IMR-90 (cell line): ENCODE data around the gene LRP5. TPM values are rescaled to one million over a fixed set of nuclear protein-coding genes. Genes with fewer than 3 reads are reported as not detected.

Experiments
- ATAC-seq: fragments of 200-7000 bp; cut with Tn5 transposase; 2 replicates; pipeline ENCODE4 v1.9.1; 2020; ENCODE audit warnings: low read depth, mild to moderate bottlenecking, moderate library complexity
- BruUV-seq: library from RNA; stranded (reverse); fragments of 400-500 nt; replicated peaks from 2 replicates; lab custom pipeline; 2021; lab: Mats Ljungman, UMichigan
- CTCF ChIA-PET: fragments of 300-600 bp; formaldehyde crosslinking; extraction: SDS; loops from one replicate; lab custom pipeline; 2021; ENCODE audit warnings: antibody characterized with exemption; lab: Yijun Ruan, JAX
- POLR2A ChIA-PET: fragments of 300-600 bp; sonication (Branson Sonifier 250); formaldehyde crosslinking; loops from one replicate; lab custom pipeline; 2022; ENCODE audit warnings: antibody characterized with exemption; ENCODE audit not compliant: unreplicated experiment; lab: Charles Lee
- DNase-seq: peaks from one replicate; pipeline ENCODE4 v3.0.0; 2013
- H2AFZ ChIP-seq: replicated peaks from 2 replicates; pipeline ENCODE3; 2013; ENCODE audit warnings: low read length, mild to moderate bottlenecking; ENCODE audit not compliant: poor library complexity
- H2AK5ac ChIP-seq: 2 replicates; pipeline ENCODE4 v1.6.1; 2013; ENCODE audit warnings: low read depth, low read length, inconsistent platforms
- H2AK9ac ChIP-seq: replicated peaks from 2 replicates; pipeline ENCODE3; 2013; ENCODE audit warnings: mild to moderate bottlenecking, low read depth, low read length, moderate library complexity; ENCODE audit not compliant: poor library complexity
- H2BK120ac ChIP-seq: 2 replicates; pipeline ENCODE4 v1.6.1; 2013; ENCODE audit warnings: low read depth, low read length, inconsistent platforms
- H2BK15ac ChIP-seq: 3 replicates; pipeline ENCODE4 v1.6.1; 2013; ENCODE audit warnings: low read depth, low read length, inconsistent platforms
- H2BK20ac ChIP-seq: 2 replicates; pipeline ENCODE4 v1.6.1; 2013; ENCODE audit warnings: low read depth, mild to moderate bottlenecking, inconsistent platforms, low read length, moderate library complexity
- H2BK5ac ChIP-seq: 2 replicates; pipeline ENCODE4 v1.6.1; 2013; ENCODE audit warnings: mild to moderate bottlenecking, low read depth, low read length, inconsistent platforms; ENCODE audit not compliant: poor library complexity, severe bottlenecking
- H3K14ac ChIP-seq: replicated peaks from 2 replicates; pipeline ENCODE4 v1.6.1; 2013; ENCODE audit warnings: low read depth, low read length, inconsistent platforms
- H3K18ac ChIP-seq: 2 replicates; pipeline ENCODE4 v1.6.1; 2013; ENCODE audit warnings: low read depth, low read length, control low read depth
- H3K23ac ChIP-seq: 2 replicates; pipeline ENCODE4 v1.6.1; 2013; ENCODE audit warnings: low read depth, low read length, inconsistent platforms
- H3K27ac ChIP-seq: 2 replicates; pipeline ENCODE4 v1.5.1; 2013; ENCODE audit warnings: mild to moderate bottlenecking, control low read depth, low read length; ENCODE audit not compliant: insufficient read depth
- H3K27me3 ChIP-seq: 2 replicates; pipeline ENCODE4 v1.6.1; 2013; ENCODE audit warnings: low read length; ENCODE audit not compliant: control insufficient read depth, insufficient read depth
- H3K36me3 ChIP-seq: 2 replicates; pipeline ENCODE4 v1.6.1; 2013; ENCODE audit warnings: low read length, mixed read lengths; ENCODE audit not compliant: control insufficient read depth, insufficient read depth
- H3K4ac ChIP-seq: 2 replicates; pipeline ENCODE4 v1.6.1; 2013; ENCODE audit warnings: low read depth, low read length, inconsistent platforms
- H3K4me1 ChIP-seq: 2 replicates; pipeline ENCODE4 v1.6.1; 2013; ENCODE audit warnings: low read length, mixed read lengths; ENCODE audit not compliant: control insufficient read depth, insufficient read depth
- H3K4me2 ChIP-seq: 2 replicates; pipeline ENCODE4 v1.6.1; 2013; ENCODE audit warnings: low read depth, mild to moderate bottlenecking, control low read depth, low read length, moderate library complexity
- H3K4me3 ChIP-seq: 2 replicates; pipeline ENCODE4 v1.5.1; 2013; ENCODE audit warnings: low read depth, mild to moderate bottlenecking, control low read depth, low read length, moderate library complexity; ENCODE audit not compliant: insufficient read depth
- H3K56ac ChIP-seq: 2 replicates; pipeline ENCODE4 v1.6.1; 2013; ENCODE audit warnings: low read length, inconsistent platforms; ENCODE audit not compliant: insufficient read depth; ENCODE audit errors: extremely low read depth
- H3K79me1 ChIP-seq, 2 experiments: 2 replicates each; pipeline ENCODE4 v1.6.1; 2013; ENCODE audit warnings: low read length in 2 of 2, inconsistent platforms in 1 of 2, low read depth in 1 of 2
- H3K9ac ChIP-seq: 2 replicates; pipeline ENCODE4 v1.6.1; 2013; ENCODE audit warnings: low read depth, low read length, control low read depth
- H3K9me1 ChIP-seq: 2 replicates; pipeline ENCODE4 v1.6.1; 2013; ENCODE audit warnings: low read length, inconsistent platforms; ENCODE audit not compliant: insufficient read depth
- H3K9me3 ChIP-seq: 2 replicates; pipeline ENCODE4 v1.6.1; 2013; ENCODE audit warnings: low read length; ENCODE audit not compliant: control insufficient read depth, insufficient read depth
- H4K20me1 ChIP-seq: 2 replicates; pipeline ENCODE4 v1.6.1; 2013; ENCODE audit warnings: low read length, inconsistent platforms; ENCODE audit not compliant: insufficient read depth
- H4K5ac ChIP-seq: 2 replicates; pipeline ENCODE4 v1.6.1; 2013; ENCODE audit warnings: mild to moderate bottlenecking, low read depth, low read length, control low read depth
- H4K8ac ChIP-seq, 2 experiments: 2 replicates each; pipeline ENCODE4 v1.6.1; 2013; ENCODE audit warnings: low read depth in 2 of 2, low read length in 2 of 2, control low read depth in 1 of 2, inconsistent platforms in 1 of 2
- H4K91ac ChIP-seq: 2 replicates; pipeline ENCODE4 v1.6.1; 2013; ENCODE audit warnings: low read depth, low read length, inconsistent platforms; ENCODE audit not compliant: insufficient read depth
- BHLHE40 ChIP-seq: fragments of 150-350 bp; IDR thresholded peaks from 2 replicates; pipeline ENCODE4 v1.6.1; 2016; ENCODE audit warnings: mild to moderate bottlenecking, low read depth, low read length
- CEBPB ChIP-seq: IDR thresholded peaks from 2 replicates; pipeline ENCODE4 v1.6.1; 2012; ENCODE audit warnings: low read depth, low read length, improper control_type of control experiment
- CHD1 ChIP-seq: IDR thresholded peaks from 2 replicates; pipeline ENCODE4 v1.6.1; 2012; ENCODE audit warnings: low read depth, low read length, improper control_type of control experiment
- FOS ChIP-seq: fragments of 150-350 bp; IDR thresholded peaks from 2 replicates; pipeline ENCODE4 v1.6.1; 2016; ENCODE audit warnings: low read depth, low read length
- MAFK ChIP-seq: IDR thresholded peaks from 2 replicates; pipeline ENCODE4 v1.6.1; 2012; ENCODE audit warnings: low read depth, low read length, improper control_type of control experiment
- MAZ ChIP-seq: IDR thresholded peaks from 2 replicates; pipeline ENCODE4 v1.6.1; 2012; ENCODE audit warnings: low read depth, mild to moderate bottlenecking, low read length, improper control_type of control experiment, moderate library complexity, borderline replicate concordance
- MXI1 ChIP-seq: IDR thresholded peaks from 2 replicates; pipeline ENCODE4 v1.6.1; 2012; ENCODE audit warnings: low read depth, mild to moderate bottlenecking, low read length, moderate library complexity, borderline replicate concordance
- NFE2L2 ChIP-seq: fragments of 150-350 bp; IDR thresholded peaks from 2 replicates; pipeline ENCODE4 v1.6.1; 2016; ENCODE audit warnings: low read depth, mild to moderate bottlenecking, low read length
- POLR2A ChIP-seq: IDR thresholded peaks from 2 replicates; pipeline ENCODE4 v1.6.1; 2012; ENCODE audit warnings: mild to moderate bottlenecking, low read depth, low read length
- RAD21 ChIP-seq: IDR thresholded peaks from 2 replicates; pipeline ENCODE4 v1.6.1; 2012; ENCODE audit warnings: low read length, improper control_type of control experiment
- RCOR1 ChIP-seq: IDR thresholded peaks from 2 replicates; pipeline ENCODE4 v1.6.1; 2012; ENCODE audit warnings: mild to moderate bottlenecking, low read length, improper control_type of control experiment; ENCODE audit not compliant: insufficient replicate concordance
- RFX5 ChIP-seq: IDR thresholded peaks from 2 replicates; pipeline ENCODE4 v1.8.0; 2012; ENCODE audit warnings: low read depth, mild to moderate bottlenecking, low read length, moderate library complexity
- SMC3 ChIP-seq: fragments of 150-350 bp; IDR thresholded peaks from 2 replicates; pipeline ENCODE4 v1.6.1; 2016; ENCODE audit warnings: low read depth, mild to moderate bottlenecking, antibody characterized with exemption, low read length, moderate library complexity
- WGBS, 2 experiments: methylation state at CpG; one replicate each; pipeline versions ENCODE4 v1.1.5 to v1.1.7; 2013; ENCODE audit warnings: missing lambda C conversion rate in 2 of 2; ENCODE audit not compliant: insufficient read length in 1 of 2; ENCODE audit errors: extremely low coverage in 2 of 2; 5-methylcytosine and 5-hydroxymethylcytosine counted together
- dilution Hi-C: fragments of 300-500 bp; cut with HindIII; formaldehyde crosslinking; loops from one replicate; pipeline ENCODE4 v1.14.3; 2018; ENCODE audit warnings: low sequenced_read_pairs; ENCODE audit not compliant: unreplicated experiment
- in situ Hi-C: fragments of 300-500 bp; cut with MboI; formaldehyde crosslinking; loops from 3 replicates; pipeline ENCODE4 v1.14.3; 2019; ENCODE audit warnings: low sequenced_read_pairs, inconsistent platforms, mixed read lengths
- intact Hi-C: fragments of 100-400 bp; cut with micrococcal nuclease; formaldehyde crosslinking; loops from 2 replicates; pipeline ENCODE4 v1.10.0; 2022
- polyA plus RNA-seq, 3 experiments: library from polyadenylated mRNA; depleted of rRNA; stranded (reverse); fragments of >200 nt; gene quantifications; 2 replicates each; pipeline ENCODE4 v1.2.3, GENCODE V29; 2012; ENCODE audit warnings: low replicate concordance in 1 of 3
- total RNA-seq: library from RNA; depleted of rRNA; stranded (reverse); fragments of >200 nt; gene quantifications from 2 replicates; pipeline ENCODE4 v1.2.3, GENCODE V29; 2012
- TF ChIP-seq, protein P1 (sequence below): fragments of 150-350 bp; IDR thresholded peaks from 2 replicates; pipeline ENCODE4 v1.6.1; 2017; ENCODE audit warnings: mild to moderate bottlenecking, antibody characterized with exemption, low read length, low read depth
- TF ChIP-seq, protein P2 (sequence below): fragments of 150-350 bp; IDR thresholded peaks from 2 replicates; pipeline ENCODE4 v1.6.1; 2016; ENCODE audit warnings: low read depth, mild to moderate bottlenecking, low read length, moderate library complexity, borderline replicate concordance
- TF ChIP-seq, protein P3 (sequence below): conservative IDR thresholded peaks from 2 replicates; pipeline ENCODE4 v1.5.1; 2012; ENCODE audit warnings: mild to moderate bottlenecking, low read depth, low read length, improper control_type of control experiment

LRP5 gene
- total and polyA plus RNA-seq, 2 of the 4 experiments (the other 2 are of a cell fraction) = 10.4 to 15.0 TPM

DNA sequence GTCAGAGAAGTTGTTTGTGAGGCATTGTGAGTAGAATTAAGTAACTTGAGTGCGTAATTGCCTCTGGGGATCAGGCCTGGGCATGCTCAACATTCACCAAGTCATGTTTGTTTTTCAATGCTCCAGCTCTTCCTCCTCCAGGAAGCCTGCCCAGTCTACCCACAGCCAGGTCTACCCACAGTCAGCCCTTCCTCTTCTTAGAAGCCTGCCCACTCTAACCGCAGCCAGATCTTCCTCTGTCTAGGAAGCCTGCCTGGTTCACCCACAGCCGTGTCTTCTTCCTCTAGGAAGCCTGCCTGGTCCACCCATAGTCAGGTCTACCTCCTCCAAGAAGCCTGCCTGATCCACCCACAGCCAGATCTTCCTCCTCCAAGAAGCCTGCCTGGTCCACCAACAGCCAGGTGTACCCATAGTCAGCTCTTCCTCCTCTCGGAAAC is 25.0 kb downstream of the LRP5 start:
- 0 out of 2 replicates have a peak overlapping the region, but pooled peaks have one; percentile 12 for H3K23ac ChIP-seq
- H3K79me1 ChIP-seq = peaks cover 19 to 53% of the 10 kb centered on the region in 2 experiments
- in situ Hi-C loops (no loop called here), dilution Hi-C loops (no loop called here), intact Hi-C loops (loop anchor here (5.0 kb wide), 1 partner anchor 45 kb away; no protein-coding TSS in a partner anchor)
- no peak overlapping the region for H4K5ac ChIP-seq
- H3K27ac ChIP-seq = no peak overlapping the region
- no peaks in the 10 kb centered on the region for H3K27me3 ChIP-seq
- no peaks in the 10 kb centered on the region for H3K9me3 ChIP-seq
- H3K4me3 ChIP-seq = no peak overlapping the region
- H3K4ac ChIP-seq = peak overlapping the region; percentile 10; the same call in 1 of the 2 replicates
- peaks cover 21% of the 10 kb centered on the region; the same call in 1 of the 2 replicates for H3K4me1 ChIP-seq
- H3K56ac ChIP-seq = no peak overlapping the region
- peaks cover 42% of the 10 kb centered on the region for H4K20me1 ChIP-seq
- WGBS, 2 experiments = 100% methylated on average over 2 of the region's 4 CpGs; no CpG with 5 or more reads in 1 of the 2 experiments
- H3K14ac ChIP-seq = 0 out of 2 replicates have a peak overlapping the region, but pooled peaks have one; percentile 64
- H4K8ac ChIP-seq = no peak overlapping the region
- no peak overlapping the region for H3K9ac ChIP-seq
- CTCF ChIA-PET = no interaction called here
- no peak overlapping the region for H2BK20ac ChIP-seq
- POLR2A ChIA-PET = no interaction called here
- TF ChIP-seq RAD21 (no peak), RFX5 (no peak), NFE2L2 (no peak), MAZ (no peak), MAFK (no peak), POLR2A (no peak), CEBPB (no peak), SMC3 (no peak), MXI1 (no peak), CHD1 (no peak), FOS (no peak), BHLHE40 (no peak), RCOR1 (no peak)
- TF ChIP-seq, protein P1, sequence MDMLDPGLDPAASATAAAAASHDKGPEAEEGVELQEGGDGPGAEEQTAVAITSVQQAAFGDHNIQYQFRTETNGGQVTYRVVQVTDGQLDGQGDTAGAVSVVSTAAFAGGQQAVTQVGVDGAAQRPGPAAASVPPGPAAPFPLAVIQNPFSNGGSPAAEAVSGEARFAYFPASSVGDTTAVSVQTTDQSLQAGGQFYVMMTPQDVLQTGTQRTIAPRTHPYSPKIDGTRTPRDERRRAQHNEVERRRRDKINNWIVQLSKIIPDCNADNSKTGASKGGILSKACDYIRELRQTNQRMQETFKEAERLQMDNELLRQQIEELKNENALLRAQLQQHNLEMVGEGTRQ = no peak
- TF ChIP-seq, protein P2, sequence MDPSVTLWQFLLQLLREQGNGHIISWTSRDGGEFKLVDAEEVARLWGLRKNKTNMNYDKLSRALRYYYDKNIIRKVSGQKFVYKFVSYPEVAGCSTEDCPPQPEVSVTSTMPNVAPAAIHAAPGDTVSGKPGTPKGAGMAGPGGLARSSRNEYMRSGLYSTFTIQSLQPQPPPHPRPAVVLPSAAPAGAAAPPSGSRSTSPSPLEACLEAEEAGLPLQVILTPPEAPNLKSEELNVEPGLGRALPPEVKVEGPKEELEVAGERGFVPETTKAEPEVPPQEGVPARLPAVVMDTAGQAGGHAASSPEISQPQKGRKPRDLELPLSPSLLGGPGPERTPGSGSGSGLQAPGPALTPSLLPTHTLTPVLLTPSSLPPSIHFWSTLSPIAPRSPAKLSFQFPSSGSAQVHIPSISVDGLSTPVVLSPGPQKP = no peak
- TF ChIP-seq, protein P3, sequence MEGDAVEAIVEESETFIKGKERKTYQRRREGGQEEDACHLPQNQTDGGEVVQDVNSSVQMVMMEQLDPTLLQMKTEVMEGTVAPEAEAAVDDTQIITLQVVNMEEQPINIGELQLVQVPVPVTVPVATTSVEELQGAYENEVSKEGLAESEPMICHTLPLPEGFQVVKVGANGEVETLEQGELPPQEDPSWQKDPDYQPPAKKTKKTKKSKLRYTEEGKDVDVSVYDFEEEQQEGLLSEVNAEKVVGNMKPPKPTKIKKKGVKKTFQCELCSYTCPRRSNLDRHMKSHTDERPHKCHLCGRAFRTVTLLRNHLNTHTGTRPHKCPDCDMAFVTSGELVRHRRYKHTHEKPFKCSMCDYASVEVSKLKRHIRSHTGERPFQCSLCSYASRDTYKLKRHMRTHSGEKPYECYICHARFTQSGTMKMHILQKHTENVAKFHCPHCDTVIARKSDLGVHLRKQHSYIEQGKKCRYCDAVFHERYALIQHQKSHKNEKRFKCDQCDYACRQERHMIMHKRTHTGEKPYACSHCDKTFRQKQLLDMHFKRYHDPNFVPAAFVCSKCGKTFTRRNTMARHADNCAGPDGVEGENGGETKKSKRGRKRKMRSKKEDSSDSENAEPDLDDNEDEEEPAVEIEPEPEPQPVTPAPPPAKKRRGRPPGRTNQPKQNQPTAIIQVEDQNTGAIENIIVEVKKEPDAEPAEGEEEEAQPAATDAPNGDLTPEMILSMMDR = no peak
- no TSS peak for BruUV-seq
- H2BK15ac ChIP-seq = no peak overlapping the region
- DNase-seq (no peak), ATAC-seq (no peak)
- no peak overlapping the region for H2BK120ac ChIP-seq
- no peak overlapping the region for H2BK5ac ChIP-seq
- H3K4me2 ChIP-seq = no peak overlapping the region
- peaks cover 22% of the 10 kb centered on the region for H3K9me1 ChIP-seq
- H2AK5ac ChIP-seq = no peak overlapping the region
- no peak overlapping the region for H2AFZ ChIP-seq
- H2AK9ac ChIP-seq = no peak overlapping the region
- H3K36me3 ChIP-seq = no peaks in the 10 kb centered on the region
- no peak overlapping the region for H4K91ac ChIP-seq
- H3K18ac ChIP-seq = no peak overlapping the region; the same call in 1 of the 2 replicates
